Measurements from ENCODE around the gene PRRG2. TPM values are rescaled to one million over a fixed set of nuclear protein-coding genes. Genes with fewer than 3 reads are reported as not detected.

Gene PRRG2
- total and polyA plus RNA-seq, 7 donors = 0.71 to 18.9 (median 12.7) TPM; not detected in 3

DNA sequence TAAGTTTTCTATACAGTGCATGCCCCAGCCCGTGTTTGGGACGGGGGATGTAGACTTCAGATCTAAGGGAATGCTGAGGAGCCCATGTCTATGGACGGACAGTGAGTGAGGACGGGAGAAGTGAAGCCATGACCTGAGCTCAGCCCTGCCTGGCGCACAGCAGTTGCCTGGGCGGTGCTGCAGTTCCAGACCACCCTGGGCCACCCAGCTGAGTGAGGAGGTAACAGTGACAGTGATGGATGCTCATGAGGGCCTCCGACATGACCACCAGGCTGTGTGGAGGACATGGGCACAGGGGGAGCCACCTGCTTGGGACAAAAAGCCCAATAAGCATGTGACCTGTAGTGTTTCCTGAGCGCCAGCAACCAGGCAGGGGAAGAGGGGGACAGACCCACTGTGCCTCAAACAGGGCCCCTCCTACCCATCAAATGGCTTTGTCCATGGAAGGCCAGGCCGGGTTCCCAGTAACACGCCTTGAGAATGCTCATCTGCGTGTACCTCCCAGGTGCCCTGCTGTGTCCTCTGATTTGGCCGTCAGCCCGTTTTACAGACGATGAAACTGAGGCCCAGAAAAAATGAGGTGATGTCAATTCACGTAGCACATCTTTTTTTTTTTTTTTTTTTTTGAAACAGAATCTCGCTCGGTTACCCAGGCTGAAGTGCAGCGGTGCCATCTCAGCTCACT, 23.3 kb upstream of the PRRG2 start:
- Histone ChIP-seq H3K27ac (no peak overlapping the region), H3K36me3 (peaks cover 4 to 64% (median 23%) of the 10 kb centered on the region in 4 donors), H3K4me3 (no peak overlapping the region), H3K4me1 (peaks cover 0 to 16% (median 8%) of the 10 kb centered on the region in 4 donors), H3K27me3 (no peaks in the 10 kb centered on the region), H3K9me3 (no peaks in the 10 kb centered on the region)
- no peak for DNase-seq
- intact Hi-C loops (cut with DNase I) = no loop called here
- TF ChIP-seq EP300 (IDR thresholded peaks at IDR 0.05) = no peak
- TF ChIP-seq, protein P1, sequence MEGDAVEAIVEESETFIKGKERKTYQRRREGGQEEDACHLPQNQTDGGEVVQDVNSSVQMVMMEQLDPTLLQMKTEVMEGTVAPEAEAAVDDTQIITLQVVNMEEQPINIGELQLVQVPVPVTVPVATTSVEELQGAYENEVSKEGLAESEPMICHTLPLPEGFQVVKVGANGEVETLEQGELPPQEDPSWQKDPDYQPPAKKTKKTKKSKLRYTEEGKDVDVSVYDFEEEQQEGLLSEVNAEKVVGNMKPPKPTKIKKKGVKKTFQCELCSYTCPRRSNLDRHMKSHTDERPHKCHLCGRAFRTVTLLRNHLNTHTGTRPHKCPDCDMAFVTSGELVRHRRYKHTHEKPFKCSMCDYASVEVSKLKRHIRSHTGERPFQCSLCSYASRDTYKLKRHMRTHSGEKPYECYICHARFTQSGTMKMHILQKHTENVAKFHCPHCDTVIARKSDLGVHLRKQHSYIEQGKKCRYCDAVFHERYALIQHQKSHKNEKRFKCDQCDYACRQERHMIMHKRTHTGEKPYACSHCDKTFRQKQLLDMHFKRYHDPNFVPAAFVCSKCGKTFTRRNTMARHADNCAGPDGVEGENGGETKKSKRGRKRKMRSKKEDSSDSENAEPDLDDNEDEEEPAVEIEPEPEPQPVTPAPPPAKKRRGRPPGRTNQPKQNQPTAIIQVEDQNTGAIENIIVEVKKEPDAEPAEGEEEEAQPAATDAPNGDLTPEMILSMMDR (IDR thresholded peaks at IDR 0.05) = no peak
- TF ChIP-seq POLR2A (IDR thresholded peaks at IDR 0.05) = no peak
- TF ChIP-seq POLR2AphosphoS5 (IDR thresholded peaks at IDR 0.05) = no peak
- WGBS, 2 donors = 81 to 87% methylated on average over 18 of the region's 18 CpGs

DNA sequence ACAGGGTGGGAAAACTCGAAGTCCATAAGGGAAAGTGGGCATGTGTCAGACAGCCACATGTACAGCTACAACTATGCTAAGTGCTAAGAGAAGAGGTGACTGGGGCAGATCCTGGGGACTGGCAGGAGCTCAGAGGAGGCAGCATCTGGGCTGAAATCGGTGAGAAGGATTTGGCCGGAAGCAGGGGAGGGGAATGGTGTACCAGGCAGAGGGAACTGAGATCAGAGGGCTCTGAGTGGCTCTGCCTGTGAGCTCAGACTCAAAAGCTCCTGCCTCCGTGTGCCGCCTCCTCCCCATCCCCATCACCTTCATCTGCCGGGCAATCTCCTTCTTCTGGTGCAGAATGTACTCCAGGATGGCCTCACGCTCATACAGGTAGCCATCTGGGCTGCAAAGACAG, 22.5 kb upstream of the PRRG2 start:
- intact Hi-C loops (cut with DNase I) = no loop called here
- Histone ChIP-seq H3K36me3 (peaks cover 4 to 64% (median 23%) of the 10 kb centered on the region in 4 donors), H3K9me3 (no peaks in the 10 kb centered on the region), H3K4me3 (no peak overlapping the region), H3K27me3 (no peaks in the 10 kb centered on the region), H3K27ac (no peak overlapping the region), H3K4me1 (peaks cover 0 to 16% (median 8%) of the 10 kb centered on the region in 4 donors)
- TF ChIP-seq, protein P1 (IDR thresholded peaks at IDR 0.05) = no peak
- no peak for TF ChIP-seq EP300 (IDR thresholded peaks at IDR 0.05)
- 62 to 84% methylated on average over 7 of the region's 7 CpGs for WGBS, 2 donors
- no peak for DNase-seq

DNA sequence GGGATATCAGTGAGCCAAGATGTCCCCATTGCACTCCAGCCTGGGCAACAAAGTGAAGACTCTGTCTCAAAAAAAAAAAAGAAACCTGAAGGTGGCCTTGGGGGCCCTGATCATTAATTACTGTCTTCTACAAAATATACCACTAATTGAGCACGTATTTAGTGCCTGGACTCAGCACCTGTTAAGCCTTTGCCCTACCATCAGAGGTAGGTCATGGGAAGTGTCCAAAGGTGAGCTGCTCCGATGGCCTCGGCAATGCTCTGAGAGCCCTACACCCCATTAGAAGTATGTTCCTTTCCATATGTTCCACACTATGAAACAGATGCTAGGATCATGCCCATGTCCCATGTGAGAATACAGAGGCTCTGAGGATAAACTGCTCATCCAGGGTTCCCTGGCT, 21.7 kb upstream of the PRRG2 start:
- WGBS, 2 donors = 39 to 79% methylated on average over 3 of the region's 3 CpGs
- Histone ChIP-seq H3K4me1 (peaks cover 0 to 17% (median 8%) of the 10 kb centered on the region in 4 donors), H3K27me3 (no peaks in the 10 kb centered on the region), H3K27ac (no peak overlapping the region), H3K4me3 (no peak overlapping the region), H3K9me3 (no peaks in the 10 kb centered on the region), H3K36me3 (peaks cover 4 to 56% (median 23%) of the 10 kb centered on the region in 4 donors)
- TF ChIP-seq POLR2AphosphoS5 (IDR thresholded peaks at IDR 0.05) = no peak
- TF ChIP-seq POLR2A (IDR thresholded peaks at IDR 0.05) = no peak
- TF ChIP-seq, protein P1 (IDR thresholded peaks at IDR 0.05) = no peak
- intact Hi-C loops (cut with DNase I) = no loop called here
- no peak for DNase-seq

DNA sequence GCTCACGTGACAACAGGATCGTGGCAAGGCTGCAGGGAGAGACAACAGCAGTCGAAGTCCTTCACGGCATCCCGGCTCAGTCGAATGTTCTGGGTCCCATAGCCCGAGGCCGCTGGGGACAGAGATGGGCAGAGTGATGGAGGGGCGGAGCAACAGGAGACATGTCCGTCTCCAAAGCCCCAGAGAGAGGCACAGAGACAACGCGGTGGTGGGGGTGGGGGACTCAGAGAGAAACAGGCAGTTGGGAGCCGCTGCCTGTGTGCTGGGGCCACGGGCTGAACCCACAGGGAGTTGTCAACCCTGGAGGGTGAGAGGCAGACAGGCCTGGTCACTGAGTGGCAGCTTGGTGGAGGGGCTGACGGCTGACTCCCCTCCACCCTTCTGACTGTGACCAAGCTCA, 21.2 kb upstream of the PRRG2 start:
- 22 to 51% methylated on average over 15 of the region's 15 CpGs for WGBS, 2 donors
- intact Hi-C loops (cut with DNase I) = no loop called here
- DNase-seq = no peak
- no peaks in the 10 kb centered on the region for H3K9me3 ChIP-seq
- H3K27ac ChIP-seq = peak overlapping the region in 2 of 4 donors; percentile 17 to 27
- H3K4me3 ChIP-seq = no peak overlapping the region
- TF ChIP-seq EP300 (IDR thresholded peaks at IDR 0.05) = no peak
- TF ChIP-seq POLR2A (IDR thresholded peaks at IDR 0.05) = no peak
- no peak for TF ChIP-seq POLR2AphosphoS5 (IDR thresholded peaks at IDR 0.05)
- TF ChIP-seq, protein P1 (IDR thresholded peaks at IDR 0.05) = no peak
- no peaks in the 10 kb centered on the region for H3K27me3 ChIP-seq
- H3K4me1 ChIP-seq = peaks cover 0 to 22% (median 12%) of the 10 kb centered on the region in 4 donors
- peaks cover 4 to 52% (median 23%) of the 10 kb centered on the region in 4 donors for H3K36me3 ChIP-seq

Measured in sigmoid colon (tissue), 7 donors.